Forelimb muscle (tissue), 1 donor: Measurements from ENCODE around the gene RUNX1. TPM values are rescaled to one million over a fixed set of nuclear protein-coding genes. Genes with fewer than 3 reads are reported as not detected.

ENCODE experiments used
- DNase-seq: peaks from one replicate; pipeline ENCODE4 v3.0.0-alpha.2; 2013; ENCODE audit warnings: low read depth
- polyA plus RNA-seq: library from polyadenylated mRNA; unstranded; fragments of 120-200 nt; gene quantifications from one replicate; pipeline ENCODE4 v1.2.1, GENCODE V29; 2013; ENCODE audit not compliant: insufficient read length

Gene RUNX1
- polyA plus RNA-seq, 1 donor, result 5.3 TPM

- no peak for DNase-seq
Measured at GRCh38 chr21:34992736-34993398, 56.2 kb downstream of the RUNX1 start.

GRCh38 chr21:34992180-34992579 lies 56.9 kb downstream of the RUNX1 start:
- DNase-seq, result no peak

GRCh38 chr21:34991366-34991957 lies 57.6 kb downstream of the RUNX1 start:
- DNase-seq, result no peak

DNA sequence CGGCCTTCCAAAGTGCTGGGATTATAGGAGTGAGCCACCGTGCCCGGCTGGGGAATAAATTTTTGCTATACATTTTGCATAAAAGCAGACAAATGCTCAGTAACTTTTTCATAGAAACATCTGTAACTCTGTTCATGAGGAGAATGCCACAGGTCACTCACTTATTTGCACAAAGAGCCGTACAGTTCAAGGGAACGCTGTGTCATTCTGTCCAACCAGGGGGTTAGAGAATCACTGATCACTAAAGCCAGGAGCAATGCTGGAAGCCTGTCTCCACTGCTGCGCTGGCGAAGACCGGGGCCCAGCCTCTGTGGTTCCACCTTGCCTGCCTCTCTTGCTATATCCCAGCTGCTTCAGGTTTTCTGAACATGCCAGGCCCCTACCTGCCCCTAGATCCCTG lies 58.3 kb downstream of the RUNX1 start:
- no peak for DNase-seq

DNA sequence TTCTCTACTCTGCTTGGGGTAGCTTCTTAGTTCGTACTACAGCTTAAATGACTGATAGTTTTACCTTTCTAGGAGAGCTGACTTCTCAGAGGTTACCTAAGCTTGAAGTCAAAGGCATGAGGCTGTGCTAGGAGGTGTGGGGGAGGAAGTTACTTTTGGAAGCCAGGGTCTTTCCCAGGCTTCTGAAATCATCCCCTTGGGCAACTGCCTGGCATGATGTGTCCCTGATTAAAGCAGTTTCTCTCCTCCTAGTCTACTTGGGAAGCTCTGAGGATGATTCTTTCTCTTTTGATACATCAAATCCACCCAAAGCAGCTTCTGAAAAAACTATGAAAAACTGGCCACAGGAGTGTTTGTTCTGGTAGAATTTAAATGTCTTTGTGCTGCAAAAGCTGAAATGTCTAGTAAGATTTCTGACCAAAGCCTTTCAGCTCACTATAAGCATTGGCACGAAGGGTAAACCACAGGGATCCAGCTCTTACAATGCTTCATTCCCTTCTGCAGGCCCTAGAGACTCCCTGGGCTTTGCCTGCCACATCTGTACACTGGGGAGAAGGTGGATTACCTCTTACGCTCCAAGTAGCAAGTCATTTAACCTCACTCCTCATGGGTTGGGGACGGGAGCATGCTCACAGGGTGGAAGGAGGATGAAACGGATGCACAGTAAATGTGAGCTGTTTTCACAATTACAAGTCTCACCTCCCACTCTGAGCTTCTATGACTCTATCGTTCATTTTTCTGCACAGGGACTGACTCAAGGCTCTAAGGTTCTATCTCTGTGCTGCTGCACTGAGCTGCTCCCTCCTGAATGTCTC lies 59.6 kb downstream of the RUNX1 start:
- DNase-seq, result no peak

DNA sequence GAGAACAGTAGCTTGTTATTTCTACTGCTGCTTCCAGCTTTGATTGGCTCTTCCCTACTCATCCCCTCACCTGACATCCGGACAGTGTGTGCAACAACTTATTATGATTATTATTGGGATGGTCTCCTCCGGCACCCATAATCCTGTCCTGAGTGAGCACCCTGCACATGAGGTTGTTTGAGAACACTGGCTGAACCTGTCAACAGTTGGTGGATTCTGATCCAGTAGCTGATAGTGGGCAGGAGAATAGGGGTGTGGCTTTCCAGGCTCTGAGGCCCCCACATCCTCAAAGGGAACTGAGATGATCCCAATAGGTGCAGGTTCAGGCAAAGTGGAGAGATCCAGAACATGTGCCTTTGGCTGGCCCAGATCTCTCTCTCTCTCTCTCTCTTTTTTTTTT lies 60.5 kb downstream of the RUNX1 start:
- no peak for DNase-seq

DNA sequence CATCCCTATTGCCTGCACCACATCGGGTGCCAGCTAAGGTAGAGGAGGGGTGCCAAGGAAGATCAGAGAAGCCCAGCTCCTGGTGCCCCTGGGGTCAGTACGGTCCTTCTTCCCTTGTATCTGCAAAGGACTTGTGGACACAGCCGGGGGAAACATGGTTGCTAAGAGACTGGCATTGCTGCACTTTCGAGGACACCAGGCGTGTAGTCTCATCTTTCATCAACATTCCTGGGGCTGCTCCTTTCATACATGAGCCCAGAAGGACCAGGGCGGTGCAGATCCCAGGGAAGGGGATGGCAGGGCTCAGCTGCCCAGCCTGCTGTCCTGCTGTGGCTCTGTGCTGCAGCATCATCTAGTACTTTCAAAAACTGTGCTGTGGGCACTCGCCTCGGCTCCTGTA lies 61.0 kb downstream of the RUNX1 start:
- no peak for DNase-seq

- no peak for DNase-seq
Measured at GRCh38 chr21:34987501-34988072, 61.5 kb downstream of the RUNX1 start.

DNA sequence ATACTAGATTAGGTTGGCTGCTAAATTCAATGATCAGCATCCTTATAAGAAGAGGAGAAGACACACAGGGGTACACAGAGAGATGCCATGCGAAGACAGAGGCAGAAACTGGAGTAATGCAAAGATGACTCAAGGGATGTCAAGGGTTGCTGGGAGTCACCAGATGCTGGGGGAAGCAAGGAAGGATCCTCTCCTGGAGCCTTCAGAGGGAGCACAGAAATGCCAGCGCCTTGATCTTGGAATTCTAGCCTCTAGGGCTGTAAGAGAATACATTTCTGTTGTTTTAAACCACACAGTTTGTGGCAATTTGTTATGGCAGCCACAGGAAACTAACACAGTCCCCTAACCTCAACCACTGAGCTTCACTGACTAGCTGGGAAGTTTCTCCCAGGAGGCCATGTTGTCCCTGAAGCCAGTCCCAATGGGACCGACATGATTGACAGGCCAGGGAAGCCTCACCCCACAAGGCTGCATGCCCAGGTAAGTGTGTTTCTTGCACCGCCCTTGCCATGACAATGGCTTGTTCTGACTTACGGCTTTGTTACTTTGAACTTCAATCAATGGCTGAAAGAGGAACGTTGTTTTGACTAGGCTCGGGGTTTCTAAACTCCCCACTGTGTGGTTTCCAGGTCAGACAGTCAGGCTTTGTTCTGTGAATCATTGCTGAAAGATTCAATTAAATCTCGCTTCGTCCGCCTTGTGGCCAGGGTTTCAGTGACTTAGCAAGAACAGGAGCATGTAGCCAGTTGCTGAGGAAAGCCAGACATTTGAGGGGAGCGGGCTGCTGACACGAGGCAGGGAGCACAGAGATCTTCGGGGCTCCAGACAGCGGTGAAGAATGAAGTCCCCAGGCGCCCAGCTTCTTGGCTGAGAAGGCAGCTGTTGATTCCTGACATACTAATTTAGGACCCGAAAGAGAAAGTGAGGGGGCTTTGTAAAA lies 62.3 kb downstream of the RUNX1 start:
- DNase-seq, result no peak

DNA sequence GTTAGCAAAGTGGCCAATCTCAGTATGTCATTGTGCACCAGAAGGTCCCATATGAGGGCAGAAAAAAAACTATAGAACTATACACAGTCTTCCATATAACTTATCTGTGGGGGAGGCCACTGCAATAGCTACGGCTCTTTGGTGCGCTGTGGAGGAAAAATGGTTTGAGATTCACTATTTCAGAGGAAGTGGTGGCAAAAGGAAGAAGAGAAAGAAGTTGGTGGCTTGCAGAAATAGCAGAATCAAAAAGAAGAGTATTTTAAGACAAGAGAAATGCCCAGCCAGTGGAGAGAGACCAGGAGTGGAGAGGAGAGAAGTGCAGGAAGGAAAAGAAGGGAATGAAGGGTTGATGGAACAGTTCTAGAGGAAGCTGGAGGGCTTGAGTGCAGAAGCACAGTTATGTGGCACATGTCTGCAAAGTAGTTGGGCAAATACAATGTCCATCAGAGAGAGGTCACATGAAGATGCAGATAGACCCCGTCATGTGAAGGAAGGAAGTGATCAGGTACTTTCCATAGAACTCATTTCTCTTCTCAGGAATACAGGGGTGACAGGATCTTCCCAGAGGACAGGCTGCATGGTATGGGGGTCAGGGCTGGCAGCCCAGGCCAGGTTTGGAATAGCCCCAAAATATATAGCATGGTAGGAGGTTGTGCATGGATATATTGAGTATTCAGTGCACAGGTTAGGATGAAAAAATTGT lies 64.6 kb downstream of the RUNX1 start:
- no peak for DNase-seq

DNA sequence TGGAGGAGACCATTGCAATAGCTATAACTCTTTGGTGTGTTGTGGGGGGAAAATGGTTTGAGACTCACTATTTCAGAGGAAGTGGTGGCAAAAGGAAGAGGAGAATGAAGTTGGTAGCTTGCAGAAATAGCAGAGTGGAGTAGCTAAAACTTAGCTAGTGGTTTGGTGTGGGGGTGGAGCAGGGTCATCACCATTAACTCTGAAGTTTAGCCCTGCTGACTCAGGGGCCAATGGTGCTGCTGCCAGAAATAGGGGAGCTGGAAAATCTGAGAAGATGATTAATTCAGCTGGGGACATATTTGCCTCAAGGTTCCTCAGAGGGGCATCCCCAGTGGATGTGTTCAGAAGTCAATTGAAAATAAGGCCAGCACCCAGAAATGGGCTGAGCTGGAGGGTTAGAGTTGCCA lies 65.4 kb downstream of the RUNX1 start:
- DNase-seq, result no peak

DNA sequence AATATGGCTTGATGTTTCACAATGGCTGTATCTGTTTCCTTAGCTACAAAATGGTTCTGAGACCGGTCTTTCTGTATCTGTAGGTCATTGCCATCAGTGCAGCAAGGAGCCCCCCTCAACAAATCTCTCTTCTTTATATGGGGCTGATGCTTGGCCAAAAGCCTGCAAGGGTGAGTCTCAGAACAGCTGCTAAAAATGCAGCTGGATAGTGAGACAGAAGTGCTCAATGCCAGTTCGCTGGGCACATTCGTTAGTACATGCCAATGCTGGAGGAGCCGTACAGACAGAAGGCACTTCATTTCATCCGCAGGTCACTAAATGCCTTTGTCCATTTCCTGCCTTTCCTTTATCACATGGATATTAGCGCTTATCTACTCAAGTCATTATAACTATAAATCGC lies 67.3 kb downstream of the RUNX1 start:
- DNase-seq, result no peak

DNA sequence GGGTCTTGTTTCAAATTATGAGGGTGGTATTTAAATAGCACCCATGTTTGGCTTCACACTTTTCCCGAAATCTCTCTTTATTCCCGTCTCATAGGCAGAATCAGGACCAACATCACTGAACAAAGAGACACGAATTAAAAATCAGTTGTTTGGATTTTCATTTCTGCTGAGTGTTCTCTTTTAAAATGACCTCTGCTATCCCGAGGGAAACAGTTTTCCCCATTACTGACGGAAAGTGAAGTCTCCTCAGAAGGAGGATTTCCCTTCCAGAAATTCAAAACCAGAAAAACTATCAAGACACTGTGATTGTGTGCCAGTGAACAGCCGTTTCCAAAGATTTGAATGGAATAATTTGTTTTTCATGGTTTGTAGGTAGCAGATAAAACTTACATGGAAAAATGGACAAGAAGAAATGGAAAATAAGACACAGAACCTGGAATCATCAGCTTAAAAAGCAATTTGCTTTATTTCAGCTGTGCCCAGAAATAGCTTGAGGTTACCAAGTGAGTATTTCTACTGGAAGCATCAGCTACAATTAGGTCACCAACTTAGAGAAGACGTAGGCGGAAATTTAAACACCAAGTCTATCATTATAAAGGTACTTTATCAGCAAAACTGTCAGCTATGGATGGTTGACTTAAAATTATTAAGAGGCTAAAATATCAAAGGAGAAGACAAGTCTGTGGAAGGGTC lies 68.5 kb downstream of the RUNX1 start:
- no peak for DNase-seq

GRCh38 chr21:34979383-34979782 lies 69.7 kb downstream of the RUNX1 start:
- no peak for DNase-seq

DNA sequence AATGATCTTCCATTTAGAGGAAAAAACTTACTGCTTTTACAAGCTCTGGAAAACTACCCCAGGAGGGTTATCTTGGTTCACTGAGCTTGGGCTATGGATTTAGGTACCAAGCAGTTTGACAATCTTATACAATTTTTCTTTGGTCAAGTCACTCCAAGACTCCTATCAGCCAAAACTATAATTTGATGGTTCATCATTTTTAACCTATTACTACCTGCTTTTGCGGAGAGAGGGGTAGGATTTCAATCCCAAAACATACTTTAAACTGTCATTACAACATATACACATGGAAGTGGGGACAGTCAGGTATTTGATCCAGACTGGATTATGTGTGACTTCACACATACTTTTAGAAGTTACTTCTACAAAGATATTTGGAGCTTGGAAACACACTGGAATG lies 71.8 kb downstream of the RUNX1 start:
- DNase-seq, result no peak

DNA sequence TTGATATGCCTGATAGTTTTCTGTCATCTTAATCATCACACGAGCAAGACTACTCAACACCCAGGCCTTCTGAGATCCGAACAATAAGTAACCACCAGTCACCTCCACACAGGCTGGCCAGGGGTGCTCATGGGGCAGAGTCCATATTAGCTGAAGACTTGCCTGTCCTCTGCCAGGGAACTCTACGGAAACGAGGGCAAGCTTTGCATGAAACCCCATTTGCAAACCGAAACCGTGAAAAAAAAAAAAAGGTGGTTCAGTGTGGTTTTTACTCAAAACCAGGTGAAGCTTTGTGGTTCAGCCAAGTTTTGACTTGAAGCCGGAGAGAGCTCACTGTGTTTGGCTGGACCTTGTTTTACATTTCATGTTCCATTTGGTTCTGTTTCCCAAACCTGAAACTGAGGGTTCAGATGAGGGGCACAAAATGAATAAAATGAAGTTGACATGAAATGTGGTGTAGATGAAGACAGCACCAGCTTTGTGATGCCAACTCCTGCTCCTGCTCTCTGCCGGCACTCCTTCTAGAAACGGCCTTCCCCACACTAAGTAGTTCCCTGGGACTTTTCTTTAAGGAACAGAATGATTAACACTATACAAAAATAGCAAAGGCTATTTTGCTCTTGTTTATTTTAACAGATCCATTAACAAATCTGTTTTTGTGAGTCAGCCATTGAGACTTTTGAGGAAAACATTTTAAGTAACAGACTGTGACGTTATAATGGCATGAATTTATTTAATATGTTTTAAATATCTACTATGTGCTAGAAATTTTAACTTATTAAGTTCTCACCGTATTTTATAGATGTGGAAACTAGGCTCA lies 74.7 kb downstream of the RUNX1 start:
- no peak for DNase-seq

- no peak for DNase-seq
Measured at GRCh38 chr21:34973685-34974084, 75.4 kb downstream of the RUNX1 start.

GRCh38 chr21:34971656-34972055 lies 77.4 kb downstream of the RUNX1 start:
- DNase-seq, result no peak

GRCh38 chr21:34970566-34970965 lies 78.5 kb downstream of the RUNX1 start:
- DNase-seq, result no peak

- no peak for DNase-seq
Measured at GRCh38 chr21:34970167-34970500, 79.0 kb downstream of the RUNX1 start.
